OCI-LY7 (cell line): ENCODE data around the gene PRSS33.

ENCODE experiments used
- EZH2phosphoT487 ChIP-seq: fragments of 200-600 bp; sonication (generic); IDR thresholded peaks from 2 replicates; pipeline ENCODE4 v1.6.1; 2018; ENCODE audit warnings: low read depth, borderline replicate concordance, mild to moderate bottlenecking, mixed run types, antibody characterized with exemption, low read length, moderate library complexity, mixed read lengths
- TF ChIP-seq, protein P1 (sequence below): fragments of 200-600 bp; sonication (generic); conservative IDR thresholded peaks from 2 replicates; pipeline ENCODE4 v1.5.1; 2014; ENCODE audit warnings: mild to moderate bottlenecking, antibody characterized with exemption, low read length, moderate library complexity, mixed read lengths

DNA sequence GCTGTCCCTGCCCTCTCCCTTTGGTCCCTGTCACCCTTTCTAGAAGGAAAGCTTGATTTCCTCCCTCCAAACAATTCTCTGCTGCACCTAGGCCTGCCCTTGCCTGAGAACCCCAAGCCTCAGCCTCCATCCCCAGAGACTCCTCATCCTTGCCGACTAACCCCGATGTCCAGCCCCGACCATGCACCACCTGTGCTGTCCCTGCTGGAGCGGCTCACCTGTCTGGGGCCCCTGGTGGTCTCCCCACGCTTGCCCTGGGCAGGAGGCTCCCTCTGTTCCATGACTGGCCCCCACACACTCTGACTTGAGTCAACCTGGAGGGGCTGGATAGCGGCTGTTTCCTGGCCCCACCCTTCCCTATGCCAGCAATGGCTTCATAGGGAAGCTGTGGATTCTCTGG is 46.9 kb downstream of the PRSS33 start:
- TF ChIP-seq, protein P1, sequence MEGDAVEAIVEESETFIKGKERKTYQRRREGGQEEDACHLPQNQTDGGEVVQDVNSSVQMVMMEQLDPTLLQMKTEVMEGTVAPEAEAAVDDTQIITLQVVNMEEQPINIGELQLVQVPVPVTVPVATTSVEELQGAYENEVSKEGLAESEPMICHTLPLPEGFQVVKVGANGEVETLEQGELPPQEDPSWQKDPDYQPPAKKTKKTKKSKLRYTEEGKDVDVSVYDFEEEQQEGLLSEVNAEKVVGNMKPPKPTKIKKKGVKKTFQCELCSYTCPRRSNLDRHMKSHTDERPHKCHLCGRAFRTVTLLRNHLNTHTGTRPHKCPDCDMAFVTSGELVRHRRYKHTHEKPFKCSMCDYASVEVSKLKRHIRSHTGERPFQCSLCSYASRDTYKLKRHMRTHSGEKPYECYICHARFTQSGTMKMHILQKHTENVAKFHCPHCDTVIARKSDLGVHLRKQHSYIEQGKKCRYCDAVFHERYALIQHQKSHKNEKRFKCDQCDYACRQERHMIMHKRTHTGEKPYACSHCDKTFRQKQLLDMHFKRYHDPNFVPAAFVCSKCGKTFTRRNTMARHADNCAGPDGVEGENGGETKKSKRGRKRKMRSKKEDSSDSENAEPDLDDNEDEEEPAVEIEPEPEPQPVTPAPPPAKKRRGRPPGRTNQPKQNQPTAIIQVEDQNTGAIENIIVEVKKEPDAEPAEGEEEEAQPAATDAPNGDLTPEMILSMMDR: no peak
- no peak for TF ChIP-seq EZH2phosphoT487
